ENCODE measurements around the gene FKBP4.

GRCh38 chr12:2834581-2835491 is 40.1 kb downstream of the FKBP4 start, which contains the start of gene NRIP2:
- TF ChIP-seq POLR2AphosphoS5 (IDR thresholded peaks at IDR 0.05) (no peak), POLR2A (IDR thresholded peaks at IDR 0.05) (no peak)

Measured in prostate gland (tissue), 1 donor.